Retinal pigment epithelial cell (primary cell): Measurements from ENCODE around the gene SH3BP5.

Experiments
- DNase-seq: peaks from one replicate; pipeline ENCODE4 v3.0.0-alpha.2; 2010; ENCODE audit warnings: low read depth
- H3K4me3 ChIP-seq: 2 replicates; pipeline ENCODE4 v1.5.1; 2011; ENCODE audit warnings: mild to moderate bottlenecking, low read length, control low read depth, moderate library complexity
- TF ChIP-seq, protein P1 (sequence below): conservative IDR thresholded peaks from 2 replicates; pipeline ENCODE4 v1.5.1; 2011; ENCODE audit warnings: low read depth, low read length, control low read depth, inconsistent platforms

SH3BP5 gene

DNA sequence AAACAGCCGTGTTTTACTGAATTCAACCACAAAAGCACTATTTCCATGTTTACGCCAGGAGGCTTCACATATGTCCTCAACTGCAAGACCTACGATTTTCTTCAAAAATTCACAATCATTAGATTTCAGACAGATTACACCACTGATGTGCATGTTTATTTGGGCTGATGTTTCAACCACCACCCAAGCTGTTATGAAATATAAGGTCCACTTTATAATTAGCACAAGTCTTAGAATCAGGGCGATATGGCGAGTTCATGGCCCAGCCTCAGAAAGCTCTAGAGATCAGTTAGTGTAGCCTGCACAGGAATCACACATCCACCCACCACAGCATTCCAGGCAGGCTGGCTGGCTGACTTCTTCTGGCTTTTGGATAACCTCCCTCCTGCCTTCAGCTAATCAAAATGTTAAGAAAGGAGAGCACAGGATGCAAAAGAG, 15.4 kb downstream of the SH3BP5 start:
- H3K4me3 ChIP-seq: no peak overlapping the region
- DNase-seq: no peak
- TF ChIP-seq, protein P1, sequence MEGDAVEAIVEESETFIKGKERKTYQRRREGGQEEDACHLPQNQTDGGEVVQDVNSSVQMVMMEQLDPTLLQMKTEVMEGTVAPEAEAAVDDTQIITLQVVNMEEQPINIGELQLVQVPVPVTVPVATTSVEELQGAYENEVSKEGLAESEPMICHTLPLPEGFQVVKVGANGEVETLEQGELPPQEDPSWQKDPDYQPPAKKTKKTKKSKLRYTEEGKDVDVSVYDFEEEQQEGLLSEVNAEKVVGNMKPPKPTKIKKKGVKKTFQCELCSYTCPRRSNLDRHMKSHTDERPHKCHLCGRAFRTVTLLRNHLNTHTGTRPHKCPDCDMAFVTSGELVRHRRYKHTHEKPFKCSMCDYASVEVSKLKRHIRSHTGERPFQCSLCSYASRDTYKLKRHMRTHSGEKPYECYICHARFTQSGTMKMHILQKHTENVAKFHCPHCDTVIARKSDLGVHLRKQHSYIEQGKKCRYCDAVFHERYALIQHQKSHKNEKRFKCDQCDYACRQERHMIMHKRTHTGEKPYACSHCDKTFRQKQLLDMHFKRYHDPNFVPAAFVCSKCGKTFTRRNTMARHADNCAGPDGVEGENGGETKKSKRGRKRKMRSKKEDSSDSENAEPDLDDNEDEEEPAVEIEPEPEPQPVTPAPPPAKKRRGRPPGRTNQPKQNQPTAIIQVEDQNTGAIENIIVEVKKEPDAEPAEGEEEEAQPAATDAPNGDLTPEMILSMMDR: no peak

GRCh38 chr3:15315003-15315402, 17.4 kb downstream of the SH3BP5 start:
- no peak overlapping the region for H3K4me3 ChIP-seq
- TF ChIP-seq, protein P1: no peak
- no peak for DNase-seq

- no peak overlapping the region for H3K4me3 ChIP-seq
- TF ChIP-seq, protein P1: no peak
- no peak for DNase-seq
Observed at GRCh38 chr3:15314276-15314675, 18.1 kb downstream of the SH3BP5 start.

- TF ChIP-seq, protein P1: no peak
- DNase-seq: no peak
- H3K4me3 ChIP-seq: no peak overlapping the region
Observed at GRCh38 chr3:15313461-15313860, 18.9 kb downstream of the SH3BP5 start.

GRCh38 chr3:15312550-15312949, 19.8 kb downstream of the SH3BP5 start:
- DNase-seq: no peak
- TF ChIP-seq, protein P1: no peak

DNA sequence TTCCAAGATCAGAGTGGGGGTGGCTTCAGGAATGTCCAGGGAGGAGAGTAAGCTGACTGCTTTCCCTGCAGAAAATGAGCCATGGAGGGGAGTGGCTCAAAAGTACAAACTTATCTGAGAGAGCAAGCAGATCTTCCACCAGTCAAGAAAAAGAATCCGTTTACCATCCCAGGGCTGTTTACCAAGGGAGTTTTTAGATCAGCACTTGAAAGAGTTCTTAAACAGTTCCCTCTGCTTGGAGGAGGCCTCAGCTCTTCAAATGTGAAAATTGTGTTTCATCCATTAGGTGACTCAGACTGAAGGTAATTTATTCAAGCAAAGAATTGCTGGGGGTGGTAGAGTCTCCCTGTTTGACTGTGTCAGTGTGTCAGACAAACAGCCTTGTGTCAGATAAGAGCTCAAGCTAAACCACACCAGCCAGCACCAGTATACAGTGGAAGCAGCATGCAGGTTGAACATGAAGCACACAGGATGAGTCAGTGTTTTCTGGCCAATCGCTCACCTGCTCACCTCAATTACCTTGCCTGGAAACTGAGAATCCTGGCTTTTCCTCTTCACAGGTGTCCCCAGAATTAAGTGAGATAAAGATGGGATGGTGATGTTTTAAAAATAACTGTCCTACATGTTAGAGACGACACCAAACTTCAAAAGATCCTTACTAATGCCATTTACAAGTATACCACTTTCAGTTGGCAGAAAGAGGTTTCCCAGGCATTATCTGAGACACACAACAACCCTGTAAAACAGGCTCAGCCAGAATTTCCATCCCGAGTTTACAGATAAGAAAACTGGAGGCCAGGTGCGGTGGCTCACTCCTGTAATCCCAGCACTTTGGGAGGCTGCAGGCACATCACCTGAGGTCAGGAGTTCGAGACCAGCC, 21.7 kb downstream of the SH3BP5 start:
- no peak for DNase-seq
- TF ChIP-seq, protein P1: no peak
- no peak overlapping the region for H3K4me3 ChIP-seq

More at GRCh38 chr3:15312550-15312949, 19.8 kb downstream of the SH3BP5 start:
- H3K4me3 ChIP-seq: no peak overlapping the region
